ENCODE measurements around the gene TFCP2.
"Not testable (repeated sequence)": the region's sequence is repeated elsewhere in the genome, so short reads cannot be mapped to it uniquely, and the experiment has no call there.

TFCP2 gene

DNA sequence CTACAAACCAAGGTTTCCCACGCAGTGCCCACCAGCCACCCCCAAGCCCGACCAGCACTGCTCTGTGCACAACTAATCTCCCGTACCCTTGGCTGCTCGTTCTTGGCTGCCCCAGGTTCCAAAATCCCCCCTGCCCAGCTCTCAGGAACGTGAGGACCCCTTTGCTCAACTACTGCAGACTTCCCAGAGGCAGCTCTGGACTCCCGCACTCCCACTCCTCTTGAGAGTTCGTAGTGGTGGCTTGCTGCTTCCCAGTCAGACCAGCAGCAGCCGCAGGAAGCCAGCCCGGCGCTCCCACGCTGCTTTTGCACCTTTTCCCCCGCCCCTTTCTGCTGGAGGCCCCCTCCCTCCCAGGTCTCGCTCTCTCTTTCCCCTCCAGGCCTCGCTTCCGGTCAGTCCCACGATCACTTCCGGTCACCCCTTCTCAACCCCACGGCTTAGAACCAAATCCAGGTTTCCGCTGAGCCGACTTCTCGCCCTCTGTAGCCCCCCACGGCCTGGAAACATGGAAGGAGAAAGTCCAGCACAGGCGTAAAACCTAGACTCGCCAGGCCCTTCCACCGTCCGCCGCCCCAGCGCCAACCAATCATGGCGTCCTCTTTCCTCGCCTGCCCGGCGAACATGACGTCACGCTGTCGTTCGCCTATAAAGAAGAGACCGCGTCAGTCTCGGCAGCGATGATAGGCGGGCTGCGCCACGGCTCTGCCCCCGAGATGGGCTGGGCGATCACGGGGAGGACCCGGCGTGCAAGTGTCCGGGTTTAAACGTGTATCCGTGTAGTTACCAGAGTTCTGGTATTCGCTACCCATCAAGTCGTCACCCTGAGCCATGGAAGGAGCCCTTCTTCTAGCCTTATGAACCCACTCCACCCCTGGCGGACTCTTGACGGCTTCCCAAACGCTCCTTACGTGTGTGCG is at the start of gene TFCP2:
Gene TFCP2 (minus strand): TSS at position 621 of the 917 bp plus-strand sequence. CDS start 713 bp downstream, outside the sequence.
- peak; percentile 96 for DNase-seq (ENCODE audit: low spot score)

DNA sequence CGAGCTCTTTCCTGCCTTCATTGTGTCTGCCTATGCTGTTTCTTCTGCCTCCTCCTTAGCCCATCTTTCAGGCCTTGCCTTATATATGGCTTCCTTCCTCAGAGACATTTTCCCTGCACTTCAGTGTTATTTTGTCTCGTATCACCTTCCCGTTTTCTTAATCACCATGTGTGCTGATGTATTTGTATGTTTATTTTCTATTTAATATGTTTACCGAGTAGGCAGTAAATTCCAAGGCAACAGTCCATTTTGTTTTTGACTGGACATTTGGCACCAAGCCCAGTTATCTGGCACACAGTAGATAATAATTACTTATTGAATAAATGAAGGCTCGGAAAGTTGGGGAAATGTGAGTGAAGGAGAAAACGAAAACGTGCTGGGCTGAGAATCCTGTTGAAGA is 49.5 kb upstream of the TFCP2 start:
- DNase-seq (ENCODE audit: low spot score) = no peak

DNA sequence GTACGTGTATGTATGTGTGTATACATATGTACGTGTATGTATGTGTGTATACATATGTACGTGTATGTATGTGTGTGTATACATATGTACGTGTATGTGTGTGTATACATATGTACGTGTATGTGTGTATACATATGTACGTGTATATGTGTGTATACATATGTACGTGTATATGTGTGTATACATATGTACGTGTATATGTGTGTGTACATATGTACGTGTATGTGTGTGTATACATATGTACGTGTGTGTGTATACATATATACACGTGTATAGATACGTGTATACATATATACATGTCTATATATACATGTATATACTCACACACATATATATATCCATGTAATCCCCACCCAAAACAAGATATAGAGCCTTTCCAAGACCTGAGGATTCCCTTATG is 46.9 kb upstream of the TFCP2 start:
- DNase-seq (ENCODE audit: low spot score) = not testable (repeated sequence)

DNA sequence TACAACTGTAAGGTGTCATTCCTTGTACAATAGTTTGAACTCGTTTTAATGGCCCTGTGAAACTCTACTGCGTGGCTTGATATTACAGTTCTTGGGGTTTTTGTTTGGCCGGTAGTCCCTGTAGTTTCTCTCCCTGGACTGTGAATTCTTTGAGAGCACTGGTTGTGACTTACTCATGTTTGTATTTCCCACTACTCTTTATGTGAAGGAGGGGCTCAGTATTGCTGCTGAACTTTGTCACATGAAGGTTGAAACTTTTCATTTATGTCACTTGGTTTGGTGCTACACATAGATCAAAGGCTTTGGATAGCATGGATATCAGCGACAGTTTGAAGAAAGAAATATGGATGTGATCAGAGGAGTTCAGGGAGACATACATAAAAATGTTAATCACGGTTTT is 46.4 kb upstream of the TFCP2 start:
- DNase-seq (ENCODE audit: low spot score) = no peak

DNA sequence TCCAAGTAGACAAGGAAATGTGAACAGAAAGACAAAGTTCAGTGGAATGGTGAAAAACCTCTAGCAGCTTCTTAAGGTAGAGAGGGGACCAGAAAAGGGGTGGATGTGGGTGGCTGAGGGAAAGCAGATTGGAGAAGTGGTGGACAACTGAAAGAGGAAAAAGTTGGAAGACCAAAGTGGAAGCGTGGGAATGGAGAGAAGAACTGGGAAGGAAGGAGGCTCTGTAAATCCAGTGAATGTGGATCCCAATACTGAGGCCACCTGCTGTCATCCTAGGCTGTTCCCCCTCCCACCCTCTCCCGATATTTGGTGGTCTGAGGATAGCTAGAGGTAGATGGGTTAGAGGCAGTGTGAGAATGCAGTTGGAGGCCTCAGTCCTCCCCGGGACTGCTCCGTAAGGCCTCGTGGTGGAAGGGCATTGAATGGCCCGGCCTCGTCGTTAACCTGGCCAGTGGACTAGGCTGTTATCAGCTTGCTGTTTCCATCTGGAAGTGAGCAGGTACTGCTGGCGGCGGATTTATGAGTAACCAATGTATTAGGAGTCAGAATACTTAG is 45.7 kb upstream of the TFCP2 start:
- no peak for DNase-seq (ENCODE audit: low spot score)

GRCh38 chr12:51217968-51218606 is 45.2 kb upstream of the TFCP2 start, which contains the start of gene POU6F1:
Gene POU6F1, minus strand, starts transcription at chr12:51218062. Its CDS starts 11,226 bp downstream, at chr12:51206836.
- peak; percentile 60 for DNase-seq (ENCODE audit: low spot score)

DNA sequence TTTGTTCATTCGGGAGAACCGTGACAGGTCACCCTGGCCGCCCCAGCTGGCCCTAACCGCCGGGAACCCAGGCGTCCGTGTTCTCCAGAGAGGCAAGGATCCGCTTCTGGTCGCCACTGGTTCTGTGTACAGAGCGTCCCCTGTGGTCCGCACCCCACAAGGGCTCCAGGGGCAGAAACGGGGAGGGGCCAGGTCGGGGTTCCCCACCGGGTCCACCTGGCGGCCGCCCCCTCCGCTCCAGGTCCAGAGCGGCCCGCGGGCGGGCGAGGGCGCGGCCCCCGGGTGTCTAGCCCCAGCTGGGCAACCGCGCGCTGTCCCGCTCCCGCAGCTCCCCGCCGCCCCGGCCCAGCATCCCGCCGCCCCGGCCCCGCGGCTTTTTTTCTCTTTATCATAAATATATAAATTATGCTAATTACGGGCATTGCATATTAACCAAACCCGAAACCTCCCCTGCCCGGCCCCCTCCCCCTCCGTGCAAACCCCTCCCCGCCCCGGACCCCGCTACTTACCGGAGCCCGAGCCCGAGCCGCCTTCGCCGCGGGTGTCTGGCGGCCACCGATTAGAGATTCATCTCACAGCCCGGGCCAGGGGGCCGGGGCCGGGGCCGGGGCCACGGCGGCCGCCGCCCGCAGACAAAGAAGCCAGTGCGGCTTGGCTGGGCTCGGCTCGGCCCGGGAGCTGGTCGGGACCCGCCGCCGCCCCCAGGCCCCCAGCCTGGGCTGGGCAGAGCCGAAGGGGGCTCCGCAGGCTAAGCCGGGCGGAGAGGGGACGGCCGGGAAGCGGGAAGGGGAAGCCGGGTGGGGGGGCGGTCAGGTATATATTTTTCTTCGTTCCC is 44.4 kb upstream of the TFCP2 start:
- DNase-seq (ENCODE audit: low spot score) = no peak

DNA sequence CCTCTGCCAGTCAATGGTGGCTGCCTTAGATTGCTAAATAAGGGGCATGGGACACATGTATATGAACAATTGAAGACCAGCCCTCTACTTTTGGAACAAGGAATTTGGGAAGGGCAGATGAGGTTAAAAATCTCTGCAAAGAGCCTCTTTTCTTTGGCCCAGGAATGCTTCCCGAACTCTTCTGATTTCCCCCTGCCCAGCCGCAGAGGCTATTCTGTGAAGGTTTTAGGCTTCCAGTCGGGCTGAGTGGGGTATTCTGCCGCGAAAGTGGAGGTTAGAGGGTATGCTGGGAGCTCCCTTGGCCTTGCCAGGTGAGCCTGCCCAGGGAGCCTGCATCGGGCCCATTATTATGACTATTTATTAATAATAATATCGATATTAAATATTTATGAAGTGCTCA is 43.7 kb upstream of the TFCP2 start:
- no peak for DNase-seq (ENCODE audit: low spot score)

DNA sequence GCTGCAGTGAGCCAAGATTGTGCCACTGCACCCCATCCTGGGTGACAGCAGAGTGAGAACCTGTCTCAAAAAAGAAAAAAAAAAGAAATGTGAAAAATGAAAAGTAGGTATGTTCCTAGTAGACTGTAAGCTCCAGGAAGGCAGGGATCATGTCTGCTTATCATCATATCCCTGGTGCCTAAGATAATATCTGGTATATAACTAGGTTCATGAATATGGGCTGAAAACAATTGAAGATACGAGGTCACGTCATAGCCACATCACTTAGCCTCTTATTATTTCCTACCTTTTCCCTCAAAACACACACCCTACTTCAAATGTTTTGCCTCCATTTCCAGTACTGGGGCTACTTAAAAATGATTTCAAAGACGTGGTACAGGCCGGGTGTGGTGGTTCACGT is 42.0 kb upstream of the TFCP2 start:
- no peak for DNase-seq (ENCODE audit: low spot score)

- no peak for DNase-seq (ENCODE audit: low spot score)
These were observed 37.9 kb upstream of the TFCP2 start for GRCh38 chr12:51210690-51211395.

DNA sequence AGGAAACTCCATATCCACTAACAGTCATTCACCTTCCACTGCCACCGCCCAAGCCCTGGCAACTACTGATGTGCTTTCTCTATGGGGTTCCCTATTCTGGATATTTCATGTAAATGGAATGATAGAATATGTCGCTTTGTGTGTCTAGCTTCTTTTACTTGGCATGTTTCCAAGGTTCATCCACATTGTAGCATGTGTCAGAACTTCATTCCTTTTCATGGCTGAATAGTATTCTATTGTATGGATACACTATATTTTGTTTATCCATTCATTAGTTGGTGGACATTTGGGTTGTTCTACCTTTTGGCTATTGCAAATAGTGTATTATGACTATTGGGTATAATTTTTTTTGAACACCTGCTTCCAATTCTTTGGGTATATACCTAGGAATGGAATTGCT is 36.3 kb upstream of the TFCP2 start:
- DNase-seq (ENCODE audit: low spot score) = no peak

GRCh38 chr12:51208016-51208660 is 35.2 kb upstream of the TFCP2 start:
- DNase-seq (ENCODE audit: low spot score) = no peak

DNA sequence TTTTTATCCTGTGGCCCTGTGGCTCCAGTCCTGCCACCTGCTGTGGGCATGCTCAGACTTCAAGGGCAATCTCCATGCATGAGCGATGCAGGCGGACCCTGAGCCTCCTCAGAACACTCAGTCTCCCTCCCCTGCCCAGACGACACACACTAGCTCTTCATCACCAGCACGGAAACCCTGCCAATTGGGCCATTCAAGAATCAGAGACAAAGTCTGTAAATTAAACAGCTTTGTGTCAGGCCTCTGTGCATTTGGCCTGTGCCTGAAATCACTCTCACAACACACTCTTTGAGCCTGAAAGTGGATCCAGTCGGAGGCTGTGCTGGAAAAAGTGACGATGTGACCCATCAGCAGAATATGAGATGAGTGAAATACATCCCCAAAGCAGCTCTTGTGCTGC is 32.4 kb upstream of the TFCP2 start:
- DNase-seq (ENCODE audit: low spot score) = no peak

DNA sequence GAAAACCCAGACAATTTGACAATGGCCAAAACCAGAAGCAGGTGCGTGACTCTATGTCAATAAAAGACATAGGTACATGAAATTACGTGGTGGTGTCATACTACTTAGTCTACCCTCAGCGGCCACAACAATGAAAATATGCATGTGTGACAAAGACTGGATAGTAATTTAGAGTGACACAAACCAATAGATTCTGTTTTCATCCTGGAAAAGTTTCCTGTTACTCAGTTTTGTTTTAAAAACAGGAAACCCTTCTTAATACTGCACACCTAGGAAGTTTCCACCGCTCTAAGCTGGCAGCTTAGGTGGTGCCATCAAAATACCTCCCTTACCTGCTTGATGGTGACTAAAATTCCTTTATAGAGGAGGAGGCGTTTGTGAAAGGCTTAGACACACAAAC is 29.8 kb upstream of the TFCP2 start:
- DNase-seq (ENCODE audit: low spot score) = no peak

- DNase-seq (ENCODE audit: low spot score) = no peak
These were observed 27.9 kb upstream of the TFCP2 start for GRCh38 chr12:51200806-51201205.

DNA sequence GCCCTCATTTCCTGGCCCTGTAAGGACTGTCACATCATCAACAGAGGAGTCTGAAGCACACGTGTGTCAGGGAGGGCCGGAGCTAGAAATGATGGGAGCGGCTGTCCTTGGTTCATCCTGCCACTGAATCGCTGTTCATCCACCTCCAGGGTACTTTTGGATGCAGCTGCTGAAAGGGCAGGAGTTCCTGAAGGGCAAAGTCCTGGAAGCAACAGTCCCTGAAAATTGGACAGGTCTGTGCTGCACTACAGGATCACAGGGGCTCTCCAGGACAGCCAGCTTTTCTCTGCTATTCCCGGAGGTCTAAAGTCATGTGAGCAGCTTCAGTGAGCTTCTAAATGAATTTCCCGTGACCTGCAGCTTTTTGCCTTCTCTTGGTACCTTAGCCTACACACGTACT is 27.2 kb upstream of the TFCP2 start:
- no peak for DNase-seq (ENCODE audit: low spot score)

GRCh38 chr12:51199366-51199945 is 26.5 kb upstream of the TFCP2 start:
- no peak for DNase-seq (ENCODE audit: low spot score)

DNA sequence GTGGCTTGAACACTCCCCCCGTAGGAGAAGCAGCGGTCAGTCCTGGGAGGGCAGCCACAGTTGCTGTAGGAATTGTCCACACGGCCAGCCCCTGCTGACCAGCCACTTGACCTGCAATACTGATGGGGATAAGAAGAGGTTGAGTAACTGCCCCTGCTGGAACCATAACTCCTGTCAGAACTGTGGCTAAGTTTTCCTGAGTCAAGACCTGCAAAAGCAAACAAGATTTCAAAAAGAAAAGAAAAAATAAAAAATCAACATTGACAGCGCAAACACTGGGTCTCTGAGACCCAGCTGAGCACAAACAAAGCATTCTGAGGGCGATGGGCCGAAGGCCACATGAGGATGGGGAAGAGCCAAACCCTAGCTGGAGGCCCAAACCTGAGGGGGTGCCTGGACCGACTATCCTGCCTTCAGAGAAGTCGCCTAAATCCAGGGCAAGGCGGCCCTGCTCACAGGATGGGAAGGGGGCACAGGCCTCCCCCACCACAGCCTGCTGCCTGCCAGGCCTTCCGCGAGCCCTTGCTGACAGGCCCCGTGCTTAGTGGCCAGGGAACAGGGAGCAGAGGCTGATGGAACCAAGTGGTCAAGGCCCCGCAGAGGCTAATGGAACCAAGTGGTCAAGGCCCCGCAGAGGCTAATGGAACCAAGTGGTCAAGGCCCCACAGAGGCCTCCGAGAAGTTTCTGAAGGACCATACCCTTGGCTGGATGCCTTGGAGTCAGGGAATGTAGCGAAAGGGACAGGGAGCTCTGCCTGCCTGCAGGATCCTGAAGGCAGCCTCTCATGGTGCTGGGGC is 25.8 kb upstream of the TFCP2 start:
- no peak for DNase-seq (ENCODE audit: low spot score)

- DNase-seq (ENCODE audit: low spot score) = no peak
These were observed 25.0 kb upstream of the TFCP2 start for GRCh38 chr12:51197736-51198567.
